Fibroblast of lung (primary cell): ENCODE measurements around the gene JAG1. TPM values are rescaled to one million over a fixed set of nuclear protein-coding genes. Genes with fewer than 3 reads are reported as not detected.
A peak's percentile ranks its signal among the peaks of the same experiment; 100 is the strongest.

Experiments
- DNase-seq, 2 donors: peaks; one replicate each; pipeline versions ENCODE4 v3.0.0 to v3.0.0-alpha.2; 2010; ENCODE audit warnings: low read depth in 2 of 2
- H2AFZ ChIP-seq: 2 replicates; pipeline ENCODE4 v1.5.1; 2012; ENCODE audit warnings: low read length, control low read depth, inconsistent platforms
- H3K27ac ChIP-seq: 2 replicates; pipeline ENCODE4 v1.5.1; 2011; ENCODE audit warnings: low read length, control low read depth; ENCODE audit not compliant: insufficient read depth
- H3K27me3 ChIP-seq: 2 replicates; pipeline ENCODE4 v1.5.1; 2011; ENCODE audit warnings: mild to moderate bottlenecking, low read length; ENCODE audit not compliant: control insufficient read depth, insufficient read depth
- H3K36me3 ChIP-seq: 2 replicates; pipeline ENCODE4 v1.5.1; 2011; ENCODE audit warnings: low read length; ENCODE audit not compliant: control insufficient read depth, insufficient read depth
- H3K4me1 ChIP-seq: 2 replicates; pipeline ENCODE4 v1.5.1; 2011; ENCODE audit warnings: low read length; ENCODE audit not compliant: control insufficient read depth, insufficient read depth; ENCODE audit errors: extremely low read depth
- H3K4me2 ChIP-seq: 2 replicates; pipeline ENCODE4 v1.5.1; 2011; ENCODE audit warnings: low read length, control low read depth; ENCODE audit not compliant: insufficient read depth; ENCODE audit errors: extremely low read depth
- H3K4me3 ChIP-seq, 4 experiments: fragments of 200-600 bp in 1 of 4; sonication (generic) in 1 of 4; replicated peaks in 1 of 4; 2 replicates each; pipeline ENCODE4 v1.5.1; 2011 to 2016; ENCODE audit warnings: low read length in 4 of 4, low read depth in 3 of 4, mild to moderate bottlenecking in 3 of 4, control low read depth in 2 of 4, inconsistent platforms in 1 of 4, mixed read lengths in 1 of 4; ENCODE audit not compliant: insufficient read depth in 1 of 4; ENCODE audit errors: control extremely low read depth in 1 of 4
- H3K79me2 ChIP-seq: 2 replicates; pipeline ENCODE4 v1.5.1; 2012; ENCODE audit warnings: mild to moderate bottlenecking, low read length, inconsistent platforms; ENCODE audit not compliant: control insufficient read depth, insufficient read depth
- H3K9ac ChIP-seq: 2 replicates; pipeline ENCODE4 v1.5.1; 2011; ENCODE audit warnings: mild to moderate bottlenecking, low read length, control low read depth; ENCODE audit not compliant: insufficient read depth
- H3K9me3 ChIP-seq: 2 replicates; pipeline ENCODE4 v1.5.1; 2012; ENCODE audit warnings: low read depth, low read length; ENCODE audit not compliant: control insufficient read depth, insufficient read depth
- H4K20me1 ChIP-seq: 2 replicates; pipeline ENCODE4 v1.5.1; 2011; ENCODE audit warnings: low read length; ENCODE audit not compliant: control insufficient read depth, insufficient read depth; ENCODE audit errors: extremely low read depth
- CTCF ChIP-seq, 2 donors: IDR thresholded peaks in 1 of 2; conservative IDR thresholded peaks in 1 of 2; 1 replicate in 1 of 2; 2 replicates in 1 of 2; pipeline ENCODE4 v1.5.1; 2011 to 2012; ENCODE audit warnings: low read length in 2 of 2, control low read depth in 1 of 2, inconsistent platforms in 1 of 2, low read depth in 1 of 2, mild to moderate bottlenecking in 1 of 2
- EZH2 ChIP-seq: IDR thresholded peaks from 2 replicates; pipeline ENCODE4 v1.5.1; 2012; ENCODE audit warnings: low read length, control low read depth, mild to moderate bottlenecking; ENCODE audit errors: missing control alignments
- polyA plus RNA-seq, 2 donors: library from polyadenylated mRNA; depleted of rRNA in 1 of 2; stranded (reverse) in 1 of 2; unstranded in 1 of 2; fragments of >200 nt; gene quantifications; 2 replicates each; pipeline ENCODE4 v1.2.1, GENCODE V29; 2011 to 2012; ENCODE audit warnings: missing spikeins in 1 of 2
- total RNA-seq: library from RNA; depleted of rRNA; stranded (reverse); fragments of >200 nt; gene quantifications from 2 replicates; pipeline ENCODE4 v1.2.1, GENCODE V29; 2014

JAG1 gene
- total and polyA plus RNA-seq, 2 donors (not counting 1 experiment from before 2014, with no cell fraction given) = 16.3 to 57.3 TPM

- Histone ChIP-seq H2AFZ (no peak overlapping the region), H4K20me1 (no peaks in the 10 kb centered on the region), H3K9me3 (no peaks in the 10 kb centered on the region), H3K27ac (no peak overlapping the region), H3K9ac (no peak overlapping the region), H3K27me3 (no peaks in the 10 kb centered on the region), H3K36me3 (peaks cover 12% of the 10 kb centered on the region), H3K4me1 (peaks cover 27% of the 10 kb centered on the region), H3K79me2 (no peaks in the 10 kb centered on the region), H3K4me3 (no peak overlapping the region), H3K4me2 (peak overlapping the region; percentile 38)
- DNase-seq = no peak
- no peak for TF ChIP-seq CTCF (conservative IDR thresholded peaks at IDR 0.05 in 1 of 2, IDR thresholded peaks at IDR 0.05 in 1 of 2; ENCODE audit: low read depth in 1 of 2, low read length in 2 of 2)
- TF ChIP-seq EZH2 = no peak
Observed at GRCh38 chr20:10635476-10636208, 38.2 kb downstream of the JAG1 start.

GRCh38 chr20:10634683-10635411 is 39.0 kb downstream of the JAG1 start:
- H4K20me1 ChIP-seq = no peaks in the 10 kb centered on the region
- no peak for TF ChIP-seq CTCF (conservative IDR thresholded peaks at IDR 0.05 in 1 of 2, IDR thresholded peaks at IDR 0.05 in 1 of 2; ENCODE audit: low read depth in 1 of 2, low read length in 2 of 2)
- no peak for TF ChIP-seq EZH2
- DNase-seq = peak; percentile 54 to 82
- peaks cover 9% of the 10 kb centered on the region for H3K36me3 ChIP-seq
- no peaks in the 10 kb centered on the region for H3K79me2 ChIP-seq
- no peak overlapping the region for H3K27ac ChIP-seq
- H3K4me3 ChIP-seq = no peak overlapping the region
- peaks cover 27% of the 10 kb centered on the region for H3K4me1 ChIP-seq
- no peak overlapping the region for H2AFZ ChIP-seq
- no peaks in the 10 kb centered on the region for H3K27me3 ChIP-seq
- no peaks in the 10 kb centered on the region for H3K9me3 ChIP-seq
- H3K9ac ChIP-seq = no peak overlapping the region
- peak overlapping the region; percentile 38 for H3K4me2 ChIP-seq

GRCh38 chr20:10634211-10634610 is 39.6 kb downstream of the JAG1 start:
- no peak overlapping the region for H3K9ac ChIP-seq
- H3K4me3 ChIP-seq = no peak overlapping the region
- no peaks in the 10 kb centered on the region for H3K79me2 ChIP-seq
- H3K36me3 ChIP-seq = peaks cover 5% of the 10 kb centered on the region
- no peaks in the 10 kb centered on the region for H3K9me3 ChIP-seq
- no peak for DNase-seq
- no peak overlapping the region for H2AFZ ChIP-seq
- no peaks in the 10 kb centered on the region for H4K20me1 ChIP-seq
- H3K27me3 ChIP-seq = no peaks in the 10 kb centered on the region
- peaks cover 27% of the 10 kb centered on the region for H3K4me1 ChIP-seq
- no peak overlapping the region for H3K27ac ChIP-seq
- no peak overlapping the region for H3K4me2 ChIP-seq
- TF ChIP-seq CTCF (conservative IDR thresholded peaks at IDR 0.05 in 1 of 2, IDR thresholded peaks at IDR 0.05 in 1 of 2; ENCODE audit: low read depth in 1 of 2, low read length in 2 of 2) (no peak), EZH2 (no peak)
